H9 (cell line): ENCODE results near the gene KRT85. TPM values are rescaled to one million over a fixed set of nuclear protein-coding genes. Genes with fewer than 3 reads are reported as not detected.

Source experiments
- DNase-seq: peaks from one replicate; pipeline ENCODE4 v3.0.0-alpha.2; 2017
- H2AFZ ChIP-seq: one replicate; pipeline ENCODE4 v1.6.1; 2013; ENCODE audit warnings: mild to moderate bottlenecking, low read length, control low read depth, moderate library complexity
- H2AK5ac ChIP-seq: 2 replicates; pipeline ENCODE4 v1.6.1; 2013; ENCODE audit warnings: low read length, control low read depth, mixed read lengths; ENCODE audit not compliant: insufficient read length
- H2BK120ac ChIP-seq: one replicate; pipeline ENCODE4 v1.6.1; 2013; ENCODE audit warnings: low read depth, mild to moderate bottlenecking, low read length, control low read depth, inconsistent platforms; ENCODE audit not compliant: poor library complexity, severe bottlenecking
- H2BK12ac ChIP-seq: 2 replicates; pipeline ENCODE4 v1.6.1; 2013; ENCODE audit warnings: low read length, control low read depth, mixed read lengths, low read depth; ENCODE audit not compliant: insufficient read length
- H2BK15ac ChIP-seq: 2 replicates; pipeline ENCODE4 v1.6.1; 2013; ENCODE audit warnings: low read depth, low read length, control low read depth
- H2BK20ac ChIP-seq: one replicate; pipeline ENCODE4 v1.6.1; 2013; ENCODE audit warnings: low read depth, mild to moderate bottlenecking, low read length, control low read depth, inconsistent platforms; ENCODE audit not compliant: poor library complexity, severe bottlenecking
- H2BK5ac ChIP-seq: 2 replicates; pipeline ENCODE4 v1.6.1; 2013; ENCODE audit warnings: low read length, control low read depth, mixed read lengths; ENCODE audit not compliant: insufficient read length
- H3K14ac ChIP-seq: 2 replicates; pipeline ENCODE4 v1.6.1; 2013; ENCODE audit warnings: low read length, control low read depth; ENCODE audit not compliant: insufficient read depth
- H3K18ac ChIP-seq: 2 replicates; pipeline ENCODE4 v1.6.1; 2013; ENCODE audit warnings: low read depth, mild to moderate bottlenecking, mixed read lengths, low read length, control low read depth; ENCODE audit not compliant: insufficient read length
- H3K23ac ChIP-seq: 2 replicates; pipeline ENCODE4 v1.6.1; 2013; ENCODE audit warnings: low read length, control low read depth, mixed read lengths, low read depth; ENCODE audit not compliant: insufficient read length
- H3K23me2 ChIP-seq: 2 replicates; pipeline ENCODE4 v1.6.1; 2013; ENCODE audit warnings: low read depth, mild to moderate bottlenecking, mixed read lengths, low read length, control low read depth; ENCODE audit not compliant: insufficient read length, poor library complexity, severe bottlenecking
- H3K27ac ChIP-seq: 2 replicates; pipeline ENCODE4 v1.5.1; 2013; ENCODE audit warnings: low read length, control low read depth, mixed read lengths, low read depth; ENCODE audit not compliant: insufficient read length
- H3K27me3 ChIP-seq: 2 replicates; pipeline ENCODE4 v1.6.1; 2013; ENCODE audit warnings: low read length, control low read depth, inconsistent platforms; ENCODE audit not compliant: insufficient read depth
- H3K4ac ChIP-seq: 2 replicates; pipeline ENCODE4 v1.6.1; 2013; ENCODE audit warnings: low read depth, mild to moderate bottlenecking, control low read depth, inconsistent platforms, low read length, moderate library complexity
- H3K4me1 ChIP-seq: 2 replicates; pipeline ENCODE4 v1.6.1; 2013; ENCODE audit warnings: low read length, control low read depth, inconsistent platforms; ENCODE audit not compliant: insufficient read depth
- H3K4me2 ChIP-seq: 2 replicates; pipeline ENCODE4 v1.6.1; 2013; ENCODE audit warnings: low read length, control low read depth, mixed read lengths; ENCODE audit not compliant: insufficient read length, insufficient read depth
- H3K56ac ChIP-seq: 2 replicates; pipeline ENCODE4 v1.6.1; 2013; ENCODE audit warnings: low read depth, mild to moderate bottlenecking, mixed read lengths, low read length, control low read depth; ENCODE audit not compliant: insufficient read length
- H3K79me1 ChIP-seq: 2 replicates; pipeline ENCODE4 v1.6.1; 2013; ENCODE audit warnings: low read depth, mild to moderate bottlenecking, moderate library complexity, low read length, control low read depth, inconsistent platforms; ENCODE audit not compliant: insufficient read depth, poor library complexity, severe bottlenecking
- H3K79me2 ChIP-seq: 2 replicates; pipeline ENCODE4 v1.6.1; 2013; ENCODE audit warnings: low read length, control low read depth, inconsistent platforms; ENCODE audit not compliant: insufficient read depth
- H3K9ac ChIP-seq: 2 replicates; pipeline ENCODE4 v1.6.1; 2013; ENCODE audit warnings: low read length, control low read depth, mixed read lengths; ENCODE audit not compliant: insufficient read length; ENCODE audit errors: extremely low read depth
- H3K9me3 ChIP-seq: one replicate; pipeline ENCODE4 v1.6.1; 2013; ENCODE audit warnings: low read depth, low read length, inconsistent platforms; ENCODE audit not compliant: control insufficient read depth
- H3T11ph ChIP-seq: one replicate; pipeline ENCODE4 v1.6.1; 2013; ENCODE audit warnings: mild to moderate bottlenecking, low read length, control low read depth, inconsistent platforms
- H4K20me1 ChIP-seq: one replicate; pipeline ENCODE4 v1.6.1; 2013; ENCODE audit not compliant: control insufficient read depth, insufficient read length, insufficient read depth
- H4K5ac ChIP-seq: 2 replicates; pipeline ENCODE4 v1.6.1; 2013; ENCODE audit warnings: low read depth, mild to moderate bottlenecking, mixed read lengths, low read length, control low read depth; ENCODE audit not compliant: insufficient read length
- H4K8ac ChIP-seq: replicated peaks from 2 replicates; pipeline ENCODE4 v1.6.1; 2013; ENCODE audit warnings: low read length, control low read depth, mixed read lengths, low read depth; ENCODE audit not compliant: insufficient read length
- H4K91ac ChIP-seq: 2 replicates; pipeline ENCODE4 v1.6.1; 2013; ENCODE audit warnings: low read depth, mild to moderate bottlenecking, moderate library complexity, mixed read lengths, low read length, control low read depth; ENCODE audit not compliant: insufficient read length
- H3K27ac Mint-ChIP-seq, 3 experiments: 2 replicates in 2 of 3; 3 replicates in 1 of 3; pipeline ENCODE4 v1.8.0; 2020 to 2021; ENCODE audit warnings: mixed read lengths in 3 of 3, mild to moderate bottlenecking in 1 of 3, moderate library complexity in 1 of 3
- H3K27me3 Mint-ChIP-seq: 2 replicates; pipeline ENCODE4 v1.8.0; 2021; ENCODE audit warnings: low read depth, mild to moderate bottlenecking, moderate library complexity, mixed read lengths
- H3K36me3 Mint-ChIP-seq, 3 experiments: 2 replicates in 2 of 3; 3 replicates in 1 of 3; pipeline ENCODE4 v1.8.0; 2020 to 2021; ENCODE audit warnings: low read depth in 3 of 3, mixed read lengths in 3 of 3; ENCODE audit not compliant: insufficient read depth in 1 of 3
- H3K4me1 Mint-ChIP-seq, 2 experiments: 2 replicates each; pipeline ENCODE4 v1.8.0; 2020; ENCODE audit warnings: mixed read lengths in 2 of 2
- H3K4me3 Mint-ChIP-seq, 2 experiments: 2 replicates in 1 of 2; 3 replicates in 1 of 2; pipeline ENCODE4 v1.8.0; 2020 to 2021; ENCODE audit warnings: mild to moderate bottlenecking in 2 of 2, mixed read lengths in 2 of 2, moderate library complexity in 1 of 2
- H3K9me3 Mint-ChIP-seq, 2 experiments: 2 replicates in 1 of 2; 3 replicates in 1 of 2; pipeline ENCODE4 v1.8.0; 2020; ENCODE audit warnings: mild to moderate bottlenecking in 2 of 2, mixed read lengths in 2 of 2, moderate library complexity in 1 of 2
- WGBS: extraction: QIAGEN DNeasy Blood & Tissue Kit; methylation state at CpG from one replicate; pipeline ENCODE4 v1.1.7; 2013; ENCODE audit warnings: missing lambda C conversion rate, low lambda C conversion rate, mixed read lengths; ENCODE audit not compliant: insufficient read length; ENCODE audit errors: extremely low coverage; 5-methylcytosine and 5-hydroxymethylcytosine counted together
- total RNA-seq: library from RNA; stranded (reverse); gene quantifications from 2 replicates; pipeline ENCODE4 v1.2.1, GENCODE V29; 2021
- TF ChIP-seq, protein P1 (sequence below): fragments of 200-600 bp; sonication (generic); conservative IDR thresholded peaks from 3 replicates; pipeline ENCODE4 v1.8.0; 2021; ENCODE audit warnings: antibody characterized with exemption, mild to moderate bottlenecking

KRT85 gene
- total RNA-seq, 1 experiment from 2014 or later: not detected

DNA sequence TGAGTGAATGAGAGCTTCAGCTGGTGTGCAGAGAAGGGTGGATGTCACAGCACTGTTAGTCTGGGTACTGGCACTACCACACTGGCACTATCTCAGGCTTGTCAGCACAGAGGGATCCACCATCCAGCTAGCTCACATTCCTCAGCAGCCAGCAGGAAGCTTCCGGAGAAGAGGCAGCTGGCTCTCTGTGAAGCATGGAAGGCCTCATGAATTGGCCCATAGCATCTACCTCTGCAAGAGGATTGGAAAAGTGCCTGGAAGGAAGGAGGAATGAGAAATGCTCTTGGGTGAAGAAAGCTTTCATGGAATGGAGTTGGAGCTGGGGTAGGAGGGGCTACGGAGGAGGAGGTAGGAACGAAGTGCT is 56.0 kb downstream of the KRT85 start:
- H2BK12ac ChIP-seq: no peak overlapping the region

More for the DNA sequence above, 56.0 kb downstream of the KRT85 start:
- no peak overlapping the region for H3K27ac Mint-ChIP-seq
- no peak overlapping the region for H3T11ph ChIP-seq
- no peaks in the 10 kb centered on the region for H3K79me2 ChIP-seq
- no peak overlapping the region for H2BK120ac ChIP-seq
- H2BK20ac ChIP-seq: no peak overlapping the region
- H3K4me1 Mint-ChIP-seq: peaks cover 5 to 6% of the 10 kb centered on the region in 2 experiments
- H4K20me1 ChIP-seq: no peaks in the 10 kb centered on the region
- no peak overlapping the region for H4K8ac ChIP-seq
- H2BK5ac ChIP-seq: no peak overlapping the region
- H3K14ac ChIP-seq: no peak overlapping the region
- no peak for DNase-seq
- H3K27me3 ChIP-seq: peaks cover 13% of the 10 kb centered on the region; the same call in 1 of the 2 replicates
- peaks cover 9% of the 10 kb centered on the region for H3K23me2 ChIP-seq
- H3K18ac ChIP-seq: no peak overlapping the region
- H3K4me2 ChIP-seq: no peak overlapping the region
- H3K79me1 ChIP-seq: no peaks in the 10 kb centered on the region
- no peaks in the 10 kb centered on the region for H3K9me3 Mint-ChIP-seq
- no peak overlapping the region for H3K4ac ChIP-seq
- no peak overlapping the region for H2AK5ac ChIP-seq
- no peaks in the 10 kb centered on the region for H3K4me1 ChIP-seq
- H2BK15ac ChIP-seq: no peak overlapping the region
- H3K4me3 Mint-ChIP-seq: no peak overlapping the region
- no peaks in the 10 kb centered on the region for H3K36me3 Mint-ChIP-seq
- H4K5ac ChIP-seq: no peak overlapping the region
- H2AFZ ChIP-seq: no peak overlapping the region
- no peak overlapping the region for H3K23ac ChIP-seq
- H3K27ac ChIP-seq: no peak overlapping the region
- H3K27me3 Mint-ChIP-seq: peaks cover 74% of the 10 kb centered on the region
- no peak overlapping the region for H3K9ac ChIP-seq
- H3K56ac ChIP-seq: no peak overlapping the region
- TF ChIP-seq, protein P1, sequence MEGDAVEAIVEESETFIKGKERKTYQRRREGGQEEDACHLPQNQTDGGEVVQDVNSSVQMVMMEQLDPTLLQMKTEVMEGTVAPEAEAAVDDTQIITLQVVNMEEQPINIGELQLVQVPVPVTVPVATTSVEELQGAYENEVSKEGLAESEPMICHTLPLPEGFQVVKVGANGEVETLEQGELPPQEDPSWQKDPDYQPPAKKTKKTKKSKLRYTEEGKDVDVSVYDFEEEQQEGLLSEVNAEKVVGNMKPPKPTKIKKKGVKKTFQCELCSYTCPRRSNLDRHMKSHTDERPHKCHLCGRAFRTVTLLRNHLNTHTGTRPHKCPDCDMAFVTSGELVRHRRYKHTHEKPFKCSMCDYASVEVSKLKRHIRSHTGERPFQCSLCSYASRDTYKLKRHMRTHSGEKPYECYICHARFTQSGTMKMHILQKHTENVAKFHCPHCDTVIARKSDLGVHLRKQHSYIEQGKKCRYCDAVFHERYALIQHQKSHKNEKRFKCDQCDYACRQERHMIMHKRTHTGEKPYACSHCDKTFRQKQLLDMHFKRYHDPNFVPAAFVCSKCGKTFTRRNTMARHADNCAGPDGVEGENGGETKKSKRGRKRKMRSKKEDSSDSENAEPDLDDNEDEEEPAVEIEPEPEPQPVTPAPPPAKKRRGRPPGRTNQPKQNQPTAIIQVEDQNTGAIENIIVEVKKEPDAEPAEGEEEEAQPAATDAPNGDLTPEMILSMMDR: no peak
- no peaks in the 10 kb centered on the region for H3K9me3 ChIP-seq
- no CpG with 5 or more reads among the region's 3 CpGs for WGBS
- no peak overlapping the region for H4K91ac ChIP-seq
